Fibroblast of lung (primary cell): ENCODE data around the gene ANKRD6.

ENCODE experiments used
- EZH2 ChIP-seq: IDR thresholded peaks from 2 replicates; pipeline ENCODE4 v1.5.1; 2012; ENCODE audit warnings: low read length, control low read depth, mild to moderate bottlenecking; ENCODE audit errors: missing control alignments
- TF ChIP-seq, protein P1 (sequence below), 2 donors: IDR thresholded peaks in 1 of 2; conservative IDR thresholded peaks in 1 of 2; 1 replicate in 1 of 2; 2 replicates in 1 of 2; pipeline ENCODE4 v1.5.1; 2011 to 2012; ENCODE audit warnings: low read length in 2 of 2, control low read depth in 1 of 2, inconsistent platforms in 1 of 2, low read depth in 1 of 2, mild to moderate bottlenecking in 1 of 2

GRCh38 chr6:89464295-89464694 lies 31.3 kb downstream of the ANKRD6 start:
- TF ChIP-seq, protein P1, sequence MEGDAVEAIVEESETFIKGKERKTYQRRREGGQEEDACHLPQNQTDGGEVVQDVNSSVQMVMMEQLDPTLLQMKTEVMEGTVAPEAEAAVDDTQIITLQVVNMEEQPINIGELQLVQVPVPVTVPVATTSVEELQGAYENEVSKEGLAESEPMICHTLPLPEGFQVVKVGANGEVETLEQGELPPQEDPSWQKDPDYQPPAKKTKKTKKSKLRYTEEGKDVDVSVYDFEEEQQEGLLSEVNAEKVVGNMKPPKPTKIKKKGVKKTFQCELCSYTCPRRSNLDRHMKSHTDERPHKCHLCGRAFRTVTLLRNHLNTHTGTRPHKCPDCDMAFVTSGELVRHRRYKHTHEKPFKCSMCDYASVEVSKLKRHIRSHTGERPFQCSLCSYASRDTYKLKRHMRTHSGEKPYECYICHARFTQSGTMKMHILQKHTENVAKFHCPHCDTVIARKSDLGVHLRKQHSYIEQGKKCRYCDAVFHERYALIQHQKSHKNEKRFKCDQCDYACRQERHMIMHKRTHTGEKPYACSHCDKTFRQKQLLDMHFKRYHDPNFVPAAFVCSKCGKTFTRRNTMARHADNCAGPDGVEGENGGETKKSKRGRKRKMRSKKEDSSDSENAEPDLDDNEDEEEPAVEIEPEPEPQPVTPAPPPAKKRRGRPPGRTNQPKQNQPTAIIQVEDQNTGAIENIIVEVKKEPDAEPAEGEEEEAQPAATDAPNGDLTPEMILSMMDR (conservative IDR thresholded peaks at IDR 0.05 in 1 of 2, IDR thresholded peaks at IDR 0.05 in 1 of 2; ENCODE audit: low read depth in 1 of 2, low read length in 2 of 2) = no peak
- no peak for TF ChIP-seq EZH2
